Kidney epithelial cell (primary cell): ENCODE results near the gene IGFN1. TPM values are rescaled to one million over a fixed set of nuclear protein-coding genes. Genes with fewer than 3 reads are reported as not detected.

Source experiments
- DNase-seq: peaks from one replicate; pipeline ENCODE4 v3.0.0-alpha.2; 2010; ENCODE audit warnings: low read depth
- H3K27me3 ChIP-seq: 2 replicates; pipeline ENCODE4 v1.6.0; 2011; ENCODE audit warnings: low read length; ENCODE audit not compliant: control insufficient read depth, insufficient read depth
- H3K36me3 ChIP-seq: 2 replicates; pipeline ENCODE4 v1.5.1; 2011; ENCODE audit warnings: low read length; ENCODE audit not compliant: control insufficient read depth, insufficient read depth
- H3K4me3 ChIP-seq: 2 replicates; pipeline ENCODE4 v1.5.1; 2011; ENCODE audit warnings: low read depth, mild to moderate bottlenecking, control low read depth, low read length
- CTCF ChIP-seq: IDR thresholded peaks from 2 replicates; pipeline ENCODE4 v1.5.1; 2011; ENCODE audit warnings: mild to moderate bottlenecking, moderate library complexity, low read length, control low read depth, inconsistent platforms; ENCODE audit not compliant: insufficient read depth, poor library complexity, severe bottlenecking
- total RNA-seq: library from RNA; depleted of rRNA; stranded (reverse); fragments of >200 nt; gene quantifications from 2 replicates; pipeline ENCODE4 v1.2.3, GENCODE V29; 2015

Gene IGFN1
- total RNA-seq, 1 donor from 2014 or later: 0.54 TPM

GRCh38 chr1:201183753-201184152 is 6.9 kb upstream of the IGFN1 start:
- no peak for DNase-seq
- H3K36me3 ChIP-seq: no peaks in the 10 kb centered on the region
- H3K27me3 ChIP-seq: peaks cover 4% of the 10 kb centered on the region
- TF ChIP-seq CTCF: no peak
- H3K4me3 ChIP-seq: no peak overlapping the region

- Histone ChIP-seq H3K4me3 (no peak overlapping the region), H3K27me3 (peaks cover 4% of the 10 kb centered on the region), H3K36me3 (no peaks in the 10 kb centered on the region)
- peak; percentile 65 for DNase-seq
- peak; percentile 81 for TF ChIP-seq CTCF
These were observed 6.1 kb upstream of the IGFN1 start for GRCh38 chr1:201184307-201185122.

- no peak overlapping the region for H3K4me3 ChIP-seq
- H3K27me3 ChIP-seq: peaks cover 4% of the 10 kb centered on the region
- H3K36me3 ChIP-seq: no peaks in the 10 kb centered on the region
- no peak for TF ChIP-seq CTCF
- DNase-seq: no peak
These were observed 5.5 kb upstream of the IGFN1 start for GRCh38 chr1:201185123-201185453.

GRCh38 chr1:201185527-201186128 is 5.0 kb upstream of the IGFN1 start:
- TF ChIP-seq CTCF: no peak
- DNase-seq: no peak
- Histone ChIP-seq H3K36me3 (no peaks in the 10 kb centered on the region), H3K4me3 (no peak overlapping the region), H3K27me3 (peaks cover 4% of the 10 kb centered on the region)

GRCh38 chr1:201186192-201186591 is 4.4 kb upstream of the IGFN1 start:
- no peak overlapping the region for H3K4me3 ChIP-seq
- H3K36me3 ChIP-seq: no peaks in the 10 kb centered on the region
- TF ChIP-seq CTCF: no peak
- DNase-seq: no peak
- H3K27me3 ChIP-seq: peaks cover 2% of the 10 kb centered on the region
